NCI-H187 treated with DMSO at 0.1 percent for 48 hours (cell line): ENCODE data around the gene TTC28.

ENCODE experiments used
- DNase-seq: peaks from one replicate; lab custom pipeline; 2025; lab: John Stamatoyannopoulos, UW

Gene TTC28

GRCh38 chr22:28051091-28051786 is 628.4 kb downstream of the TTC28 start:
- DNase-seq = no peak

- DNase-seq = no peak
Observed at GRCh38 chr22:28048529-28048928, 631.1 kb downstream of the TTC28 start.

- DNase-seq = no peak
Observed at GRCh38 chr22:28047740-28048139, 631.9 kb downstream of the TTC28 start.

DNA sequence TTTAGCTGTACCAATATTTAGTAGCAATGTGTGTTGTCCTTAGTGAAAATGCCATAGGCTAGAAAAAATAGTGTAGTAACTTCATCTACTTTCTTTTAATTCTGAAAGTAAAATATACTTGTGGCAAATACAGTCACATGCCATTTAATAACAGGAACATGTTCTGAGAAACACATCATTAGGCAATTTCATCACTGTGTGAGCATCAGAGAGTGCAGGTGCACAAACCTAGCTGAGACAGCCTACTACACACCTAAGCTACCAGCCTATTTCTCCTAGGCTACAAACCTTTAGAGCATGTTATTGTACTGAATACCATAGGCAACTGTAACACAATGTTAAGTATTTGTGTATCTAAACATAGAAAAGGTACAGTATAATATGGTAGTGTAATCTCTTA is 633.5 kb downstream of the TTC28 start:
- DNase-seq = no peak

DNA sequence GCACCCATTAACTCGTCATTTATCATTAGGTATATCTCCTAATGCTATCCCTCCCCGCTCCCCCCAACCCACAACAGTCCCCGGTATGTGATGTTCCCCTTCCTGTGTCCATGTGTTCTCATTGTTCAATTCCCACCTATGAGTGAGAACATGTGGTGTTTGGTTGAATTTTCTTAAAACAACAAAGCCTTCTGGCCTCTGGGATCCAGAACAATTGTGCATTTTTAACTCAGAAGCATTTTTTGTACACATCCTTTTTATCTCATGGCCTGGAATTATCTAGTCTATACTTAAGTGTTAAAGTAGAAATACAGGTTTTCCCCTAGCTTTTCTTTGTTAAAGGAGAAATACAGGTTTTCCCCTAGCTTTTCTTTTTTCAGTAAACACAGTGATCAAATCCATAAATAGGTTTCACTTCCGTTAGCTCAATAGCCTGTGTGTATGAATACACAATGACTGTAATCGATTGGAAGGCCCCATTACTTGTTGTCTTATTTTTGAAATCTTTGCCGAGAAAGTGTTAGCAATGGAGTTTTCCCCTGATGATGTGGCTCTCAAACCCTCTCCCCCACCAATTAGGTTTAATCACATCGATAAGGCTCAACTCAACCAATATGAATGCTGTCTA is 635.0 kb downstream of the TTC28 start:
- no peak for DNase-seq

GRCh38 chr22:28043266-28043665 is 636.4 kb downstream of the TTC28 start:
- DNase-seq = no peak

DNA sequence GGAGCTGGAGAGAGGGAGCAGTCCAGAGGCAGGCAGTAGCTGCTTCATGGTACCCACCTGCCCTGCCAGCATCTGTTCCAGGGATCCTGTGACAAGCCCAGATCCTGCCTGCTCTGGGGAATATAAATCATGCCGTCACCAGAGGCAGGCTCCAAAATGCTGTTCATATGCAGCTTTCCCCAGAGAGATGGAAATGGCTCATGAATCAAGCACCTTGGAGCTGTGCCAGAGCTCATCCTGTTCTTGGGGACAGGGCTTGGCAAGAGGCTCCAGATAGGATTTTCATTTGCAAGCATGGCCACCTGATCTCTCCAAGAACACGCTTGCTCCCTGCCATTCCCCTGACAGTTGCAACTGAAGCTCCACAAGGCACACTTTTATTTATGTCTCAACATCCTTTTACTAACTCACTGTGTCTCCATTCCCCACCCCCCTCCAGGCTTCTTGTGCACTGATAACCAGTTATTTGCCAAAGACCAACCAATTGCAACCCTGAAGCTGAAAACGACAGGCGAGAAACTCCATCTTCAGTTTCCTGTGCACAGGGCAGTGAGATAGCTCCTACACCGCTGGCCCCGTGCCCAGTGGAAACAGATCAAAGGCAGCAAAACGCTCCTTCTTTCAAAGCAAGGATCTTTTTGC is 644.8 kb downstream of the TTC28 start:
- DNase-seq = peak; percentile 78

DNA sequence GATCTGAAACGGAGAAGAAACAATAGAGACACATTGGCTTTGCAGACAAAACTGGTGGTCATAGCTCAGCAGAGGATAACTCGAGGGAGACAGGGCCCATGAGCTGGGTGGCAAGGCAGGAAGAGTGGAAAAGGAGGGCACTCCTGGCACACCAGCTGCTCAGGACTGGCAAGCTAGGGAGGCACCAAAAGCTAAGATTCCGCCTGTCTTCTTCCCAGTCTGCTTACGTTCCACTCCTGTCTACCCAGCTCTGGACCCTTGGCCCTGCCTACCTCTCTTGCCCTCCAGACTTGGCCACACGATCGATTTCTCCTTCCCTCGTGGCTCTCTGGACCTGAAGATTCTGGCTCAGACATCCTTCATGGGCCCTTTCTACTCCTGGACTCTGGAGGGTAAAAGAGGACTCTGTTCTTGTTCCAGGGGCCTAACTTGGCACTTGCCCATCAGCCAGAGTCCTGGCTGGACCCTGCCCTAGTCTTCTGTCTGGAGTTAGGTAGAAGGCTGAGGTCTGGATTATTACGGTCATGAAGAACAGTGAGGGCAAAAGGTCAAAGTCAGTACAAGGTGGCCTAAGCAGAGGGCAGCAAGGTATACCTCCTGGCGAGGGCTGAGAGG is 645.4 kb downstream of the TTC28 start:
- no peak for DNase-seq

- peak; percentile 69 for DNase-seq
Observed at GRCh38 chr22:28032861-28033260, 646.8 kb downstream of the TTC28 start.

DNA sequence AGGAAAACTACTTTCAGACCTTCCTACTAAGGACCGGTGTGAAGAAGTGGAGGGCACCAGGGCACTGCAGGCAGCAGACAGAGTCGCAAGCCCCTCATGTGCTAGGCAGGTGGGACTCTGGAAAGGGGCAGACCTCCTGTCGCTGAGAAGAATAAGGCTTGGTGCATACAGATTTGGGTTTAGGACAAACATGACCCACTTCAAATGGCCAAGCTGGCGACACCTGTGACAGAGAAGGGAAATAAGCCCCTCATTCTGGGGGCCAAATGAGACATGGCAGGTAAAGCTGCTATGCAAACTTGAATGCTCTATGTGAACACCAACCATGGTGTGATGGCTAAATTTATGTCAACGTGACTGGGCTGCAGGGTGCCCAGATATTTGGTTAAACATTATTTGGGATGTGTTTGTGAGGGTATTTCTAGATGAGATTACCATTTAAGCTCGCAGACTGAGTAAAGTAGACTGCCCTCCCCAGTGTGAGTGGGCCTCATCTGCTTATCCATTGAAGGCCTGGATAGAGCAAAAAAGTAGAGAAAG is 648.2 kb downstream of the TTC28 start:
- DNase-seq = no peak

DNA sequence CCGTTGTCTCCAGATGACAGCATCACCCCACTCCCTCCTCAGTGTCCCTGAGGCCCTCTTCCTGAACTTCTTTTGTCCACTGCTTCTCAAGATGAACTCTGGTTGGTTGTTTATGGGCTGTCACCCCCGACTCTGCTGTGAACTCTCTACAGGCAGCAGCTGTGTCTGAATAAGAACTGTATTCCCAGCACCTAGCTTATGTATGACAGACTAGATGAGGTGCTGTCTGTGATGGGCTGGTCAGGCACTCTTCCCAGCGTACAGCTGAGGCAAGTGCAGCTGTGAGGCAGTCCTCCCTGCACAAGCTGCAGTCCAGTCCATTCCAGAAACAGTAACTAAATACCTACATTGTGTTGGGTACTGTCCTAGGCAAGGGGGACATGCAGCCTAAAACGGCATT is 649.2 kb downstream of the TTC28 start:
- no peak for DNase-seq

GRCh38 chr22:28029956-28030355 is 649.7 kb downstream of the TTC28 start:
- DNase-seq = no peak

DNA sequence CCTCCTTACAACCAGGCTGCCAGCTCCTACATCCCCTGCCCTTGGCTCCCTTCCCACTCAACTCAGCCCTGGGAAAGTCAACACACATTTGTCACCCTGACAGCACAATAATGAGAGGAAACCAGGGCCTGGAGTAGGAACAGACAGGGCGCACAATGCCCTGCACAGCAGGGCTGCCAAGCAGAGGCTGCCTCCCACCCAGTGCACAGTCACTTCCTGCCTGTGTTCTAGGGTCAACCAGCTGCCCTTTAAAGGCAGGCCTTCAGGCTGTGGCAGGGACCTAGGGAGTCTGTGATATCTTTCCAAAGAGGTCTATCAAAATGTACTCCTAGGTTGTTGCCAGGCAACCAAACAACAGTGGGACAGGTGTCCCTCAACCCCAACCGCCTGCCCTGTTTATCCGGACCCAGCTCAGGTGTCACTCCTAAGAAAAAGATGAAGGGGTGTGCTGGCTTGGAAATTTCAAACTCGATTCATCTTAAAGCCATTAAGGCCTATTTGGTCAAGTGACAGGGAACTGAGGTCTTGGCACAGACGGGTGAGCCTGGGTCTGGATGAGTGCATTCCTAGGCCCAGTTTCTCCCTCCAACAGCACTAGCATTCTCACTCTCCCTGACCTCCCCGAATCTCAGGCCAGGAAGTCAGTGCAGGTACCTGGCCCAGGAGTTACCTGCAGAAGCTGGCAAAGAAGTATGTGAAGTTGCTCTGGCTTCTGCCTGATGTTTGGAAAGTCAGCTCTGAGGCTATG is 650.3 kb downstream of the TTC28 start:
- DNase-seq = peak; percentile 45

DNA sequence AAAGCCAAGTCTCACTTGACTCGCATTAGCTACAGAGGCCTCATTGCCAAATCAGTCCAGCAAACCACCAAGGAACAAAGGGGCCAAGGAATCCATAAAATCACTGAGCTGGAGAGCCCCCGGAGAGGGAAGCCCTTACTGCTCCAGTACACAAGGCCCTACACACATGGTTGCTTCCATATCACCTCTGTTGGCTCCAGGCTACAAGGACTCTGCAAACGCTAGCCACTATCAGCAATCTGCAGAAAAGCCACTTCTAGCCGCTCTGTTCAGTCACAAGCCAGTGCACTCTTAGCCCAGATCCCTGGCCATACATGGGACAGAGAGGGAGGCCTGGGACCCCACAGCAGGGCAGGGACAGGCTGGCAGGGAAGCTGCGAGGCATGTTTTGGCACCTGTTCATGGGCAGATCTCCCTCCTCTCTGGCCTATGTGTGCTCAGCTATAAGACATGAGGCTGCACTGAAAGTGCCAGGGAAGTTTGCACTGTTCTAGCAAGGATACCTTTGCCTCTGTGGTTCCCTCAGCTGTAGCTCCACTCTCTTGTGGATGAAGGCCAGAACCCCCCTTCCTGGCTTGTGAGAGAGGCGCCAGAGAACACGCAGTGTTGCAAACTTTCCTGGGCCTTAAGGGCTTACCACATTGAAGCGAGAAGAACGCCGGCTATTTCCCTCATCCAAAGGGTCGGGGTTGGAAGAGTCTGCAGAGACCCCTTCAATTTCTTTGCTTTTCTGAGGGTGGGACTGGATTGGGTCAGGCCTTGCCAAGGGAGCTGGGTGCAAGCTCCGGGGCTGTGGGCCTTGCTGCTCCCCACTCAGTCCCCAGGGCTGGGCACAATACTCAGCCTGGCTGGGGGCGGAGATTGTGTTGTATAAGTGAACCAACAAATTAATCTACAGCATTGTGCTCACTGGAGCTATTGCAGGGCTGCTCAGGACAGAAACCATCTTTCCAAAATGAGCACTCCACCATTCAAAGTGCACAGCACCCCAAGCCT is 651.9 kb downstream of the TTC28 start:
- DNase-seq = no peak

DNA sequence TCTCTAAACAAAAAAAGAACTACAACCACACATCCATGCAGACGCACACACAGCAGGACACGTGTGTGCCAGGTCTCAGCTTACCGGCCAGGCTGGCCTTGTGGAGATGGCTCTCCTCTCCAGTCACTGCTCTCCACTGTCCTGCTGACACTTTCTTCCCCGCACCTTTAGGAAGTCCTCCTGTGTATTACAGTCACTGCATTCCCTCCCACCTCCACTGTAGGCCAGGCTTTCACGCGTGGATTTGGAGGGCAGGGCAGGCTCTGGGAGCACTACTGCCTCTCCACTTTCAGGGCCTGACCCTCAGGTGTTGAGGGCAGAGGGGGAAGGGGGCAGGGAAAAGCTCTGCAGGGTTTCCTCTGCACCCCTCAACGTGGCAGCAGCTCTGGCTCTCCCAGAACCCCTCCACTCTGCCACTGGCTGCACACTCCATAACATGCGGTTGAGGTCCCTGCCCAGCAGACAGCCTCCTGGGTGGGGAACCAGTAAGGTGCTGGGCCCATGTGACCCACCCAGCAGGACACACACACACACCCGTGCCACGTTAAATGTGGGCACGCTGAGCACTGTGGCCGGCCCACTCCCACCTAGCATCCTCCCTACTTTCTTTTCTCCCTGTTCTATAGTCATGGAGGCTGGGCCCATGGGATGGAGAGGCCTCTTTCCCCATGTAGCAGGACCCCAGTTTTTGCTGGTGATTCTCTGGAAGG is 653.6 kb downstream of the TTC28 start:
- no peak for DNase-seq

DNA sequence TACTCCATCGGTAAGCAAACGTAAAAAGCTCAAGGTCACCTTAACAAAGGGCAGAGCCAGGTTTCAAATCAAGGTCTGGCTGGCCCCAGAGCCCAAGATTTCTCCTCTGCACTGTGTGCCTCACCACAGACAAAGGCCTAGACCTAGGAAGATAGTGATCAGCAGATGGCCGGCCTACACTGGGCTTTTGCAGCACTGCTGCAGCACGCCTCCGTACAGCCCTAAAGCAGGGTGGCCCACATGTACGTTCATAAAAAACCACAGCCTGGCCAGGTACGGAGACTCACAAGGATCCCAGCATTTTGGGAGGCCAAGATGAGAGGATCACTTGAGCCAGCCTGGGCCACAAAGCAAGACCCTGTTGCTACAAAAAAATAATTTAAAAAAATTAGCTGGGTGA is 654.3 kb downstream of the TTC28 start:
- no peak for DNase-seq

GRCh38 chr22:28024422-28024888 is 655.2 kb downstream of the TTC28 start:
- DNase-seq = no peak

GRCh38 chr22:28023774-28024173 is 655.9 kb downstream of the TTC28 start:
- no peak for DNase-seq

DNA sequence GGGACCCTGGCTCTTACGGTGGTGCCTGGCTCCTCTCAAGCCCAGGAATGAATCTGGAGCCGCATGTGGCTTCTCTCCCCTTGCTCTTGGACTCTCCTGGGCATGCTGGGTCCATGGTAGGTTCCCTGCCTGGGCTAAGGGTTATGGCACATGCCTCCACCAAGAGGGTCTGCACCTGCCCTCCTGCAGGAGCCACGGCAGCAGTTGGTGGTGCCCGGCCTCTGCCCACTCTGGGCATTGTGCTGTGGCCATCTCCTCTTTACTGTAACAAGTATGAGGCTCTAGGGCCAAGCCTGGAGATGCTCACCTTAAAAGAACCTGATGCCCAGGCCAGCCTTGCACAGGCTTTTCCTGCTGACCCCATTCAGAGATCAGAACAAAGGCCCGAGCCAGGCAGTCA is 656.6 kb downstream of the TTC28 start:
- DNase-seq = no peak
